ENCODE data around the gene NSRP1. TPM values are rescaled to one million over a fixed set of nuclear protein-coding genes. Genes with fewer than 3 reads are reported as not detected.

NSRP1 gene
- total RNA-seq, 2 donors from 2014 or later = 20.9 TPM

GRCh38 chr17:30212750-30213149 lies 96.1 kb downstream of the NSRP1 start:
- Histone ChIP-seq H3K4me3 (no peak overlapping the region), H3K27me3 (no peaks in the 10 kb centered on the region), H3K9ac (ENCODE audit: low read depth in 2 of 2, low read length in 2 of 2) (no peak overlapping the region), H3K4me1 (no peaks in the 10 kb centered on the region), H3K36me3 (no peaks in the 10 kb centered on the region), H3K27ac (no peak overlapping the region), H3K9me3 (no peaks in the 10 kb centered on the region)
- no peak for DNase-seq
- intact Hi-C loops (cut with DNase I) = no loop called here
- no peak for TF ChIP-seq CTCF (IDR thresholded peaks at IDR 0.05)

GRCh38 chr17:30217054-30217453 lies 100.4 kb downstream of the NSRP1 start:
- no peaks in the 10 kb centered on the region for H3K4me1 ChIP-seq
- H3K9ac ChIP-seq (ENCODE audit: low read depth in 2 of 2, low read length in 2 of 2) = no peak overlapping the region
- no peaks in the 10 kb centered on the region for H3K9me3 ChIP-seq
- H3K36me3 ChIP-seq = no peaks in the 10 kb centered on the region
- intact Hi-C loops (cut with DNase I) = no loop called here
- no peak for TF ChIP-seq CTCF (IDR thresholded peaks at IDR 0.05)
- H3K4me3 ChIP-seq = no peak overlapping the region
- no peak for DNase-seq
- no peaks in the 10 kb centered on the region for H3K27me3 ChIP-seq
- no peak overlapping the region for H3K27ac ChIP-seq

- no peak overlapping the region for H3K27ac ChIP-seq
- H3K27me3 ChIP-seq = no peaks in the 10 kb centered on the region
- no peaks in the 10 kb centered on the region for H3K4me1 ChIP-seq
- TF ChIP-seq CTCF (IDR thresholded peaks at IDR 0.05) = no peak
- no peaks in the 10 kb centered on the region for H3K9me3 ChIP-seq
- no peaks in the 10 kb centered on the region for H3K36me3 ChIP-seq
- DNase-seq = no peak
- intact Hi-C loops (cut with DNase I) = no loop called here
- H3K4me3 ChIP-seq = no peak overlapping the region
- H3K9ac ChIP-seq (ENCODE audit: low read depth in 2 of 2, low read length in 2 of 2) = no peak overlapping the region
Observed at GRCh38 chr17:30217746-30218245, 101.2 kb downstream of the NSRP1 start.

- TF ChIP-seq CTCF (IDR thresholded peaks at IDR 0.05) = no peak
- H3K27me3 ChIP-seq = no peaks in the 10 kb centered on the region
- no peak for DNase-seq
- intact Hi-C loops (cut with DNase I) = no loop called here
- no peaks in the 10 kb centered on the region for H3K4me1 ChIP-seq
- no peaks in the 10 kb centered on the region for H3K9me3 ChIP-seq
- H3K9ac ChIP-seq (ENCODE audit: low read depth in 2 of 2, low read length in 2 of 2) = no peak overlapping the region
- no peak overlapping the region for H3K27ac ChIP-seq
- no peak overlapping the region for H3K4me3 ChIP-seq
- no peaks in the 10 kb centered on the region for H3K36me3 ChIP-seq
Observed at GRCh38 chr17:30218799-30219198, 102.2 kb downstream of the NSRP1 start.

GRCh38 chr17:30219315-30219714 lies 102.7 kb downstream of the NSRP1 start:
- Histone ChIP-seq H3K9me3 (no peaks in the 10 kb centered on the region), H3K27me3 (no peaks in the 10 kb centered on the region), H3K27ac (no peak overlapping the region), H3K36me3 (no peaks in the 10 kb centered on the region), H3K4me1 (no peaks in the 10 kb centered on the region), H3K4me3 (no peak overlapping the region), H3K9ac (ENCODE audit: low read depth in 2 of 2, low read length in 2 of 2) (no peak overlapping the region)
- TF ChIP-seq CTCF (IDR thresholded peaks at IDR 0.05) = no peak
- no peak for DNase-seq
- intact Hi-C loops (cut with DNase I) = no loop called here

- Histone ChIP-seq H3K9ac (ENCODE audit: low read depth in 2 of 2, low read length in 2 of 2) (no peak overlapping the region), H3K4me1 (no peaks in the 10 kb centered on the region), H3K27me3 (no peaks in the 10 kb centered on the region), H3K27ac (no peak overlapping the region), H3K36me3 (no peaks in the 10 kb centered on the region), H3K9me3 (no peaks in the 10 kb centered on the region), H3K4me3 (no peak overlapping the region)
- intact Hi-C loops (cut with DNase I) = no loop called here
- no peak for TF ChIP-seq CTCF (IDR thresholded peaks at IDR 0.05)
- DNase-seq = no peak
Observed at GRCh38 chr17:30219833-30220232, 103.2 kb downstream of the NSRP1 start.
